HG03354 (cell line): ENCODE measurements around the gene ZNF79.

Experiments used
- ATAC-seq: cut with Tn5 transposase; IDR thresholded peaks from one replicate; pipeline ENCODE4 v1.9.1; 2021; ENCODE audit warnings: mild to moderate bottlenecking; ENCODE audit not compliant: unreplicated experiment, poor library complexity, severe bottlenecking

The ZNF79 gene

GRCh38 chr9:127397646-127398274, 26.4 kb upstream of the ZNF79 start:
- no peak for ATAC-seq

DNA sequence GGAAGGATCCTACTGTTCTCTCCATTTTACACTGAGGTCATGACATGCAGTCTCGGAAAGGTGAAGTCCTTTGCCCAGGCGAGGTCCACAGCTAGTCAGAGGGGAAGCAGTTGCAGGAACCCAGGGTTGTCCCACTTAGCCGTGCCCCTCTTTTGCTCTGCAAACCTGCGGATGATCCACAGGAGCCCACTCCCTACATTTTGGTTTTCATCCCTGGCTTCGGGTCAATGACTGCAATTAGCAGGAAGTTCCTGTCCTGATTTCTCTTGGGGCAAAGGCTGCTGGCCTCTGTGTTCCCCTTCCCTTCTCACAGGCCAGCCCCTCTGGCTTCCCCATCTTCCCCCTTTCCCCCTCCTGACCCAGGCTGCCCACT, 25.9 kb upstream of the ZNF79 start:
- no peak for ATAC-seq

DNA sequence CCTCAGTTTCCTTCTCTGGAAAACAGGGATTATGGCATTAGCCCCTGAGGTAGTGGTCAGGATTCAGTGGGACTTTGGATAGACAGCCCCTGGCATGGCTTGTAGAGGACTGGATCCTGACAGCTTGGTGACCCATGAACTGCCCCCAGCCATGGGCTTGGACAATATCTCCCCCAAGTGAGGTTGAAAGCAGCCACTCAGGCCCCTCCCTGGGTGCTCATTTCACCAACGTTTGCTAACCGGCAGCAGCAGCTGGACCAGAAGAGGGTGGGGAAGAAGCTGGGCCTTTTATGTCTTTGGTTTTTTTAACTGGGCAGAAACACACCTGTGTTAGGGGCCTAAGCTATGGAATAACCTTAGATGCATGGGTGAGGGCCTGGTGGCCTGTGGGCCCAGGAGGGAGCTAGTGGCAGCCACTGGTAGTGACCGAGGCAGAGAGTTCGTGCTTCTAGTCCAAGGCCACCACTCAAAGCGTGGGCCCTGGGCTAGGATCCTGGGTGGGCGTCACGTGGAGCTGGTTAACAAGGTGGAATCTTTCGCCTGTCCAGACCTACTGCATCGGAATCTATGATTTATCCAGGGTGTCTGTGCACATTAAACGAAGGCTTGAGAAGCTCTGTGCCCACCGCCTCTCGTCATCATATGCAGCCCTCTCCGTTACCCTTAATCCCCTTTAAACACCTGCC, 25.3 kb upstream of the ZNF79 start:
- ATAC-seq = no peak

GRCh38 chr9:127399736-127400269, 24.4 kb upstream of the ZNF79 start:
- no peak for ATAC-seq

DNA sequence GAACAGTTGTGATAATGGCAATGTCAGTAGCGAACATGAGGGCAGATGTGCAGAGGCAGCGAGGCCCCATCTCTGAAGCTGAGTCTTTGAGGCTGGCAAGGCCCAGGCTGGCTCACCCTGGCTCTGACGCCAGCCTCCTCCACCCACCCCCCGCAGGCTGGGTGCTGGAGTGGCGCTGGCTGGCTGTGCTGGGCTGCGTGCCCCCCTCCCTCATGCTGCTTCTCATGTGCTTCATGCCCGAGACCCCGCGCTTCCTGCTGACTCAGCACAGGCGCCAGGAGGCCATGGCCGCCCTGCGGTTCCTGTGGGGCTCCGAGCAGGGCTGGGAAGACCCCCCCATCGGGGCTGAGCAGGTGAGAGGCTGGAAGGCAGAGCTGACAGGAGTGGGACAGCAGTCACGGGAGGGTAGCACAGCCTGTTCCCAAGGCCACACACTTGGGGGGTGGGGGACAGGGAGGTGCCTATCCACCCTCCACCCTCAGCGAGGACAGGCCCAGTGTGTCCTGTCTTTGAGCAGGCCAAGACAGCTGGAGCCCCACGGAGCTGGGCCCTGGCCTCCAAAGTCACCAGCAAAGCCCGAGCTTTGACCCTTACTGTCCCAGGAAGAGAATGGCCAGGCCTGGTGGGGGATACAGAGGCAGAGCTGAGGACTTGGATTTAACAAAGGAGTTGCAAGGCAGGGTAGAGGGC, 21.6 kb upstream of the ZNF79 start:
- no peak for ATAC-seq

DNA sequence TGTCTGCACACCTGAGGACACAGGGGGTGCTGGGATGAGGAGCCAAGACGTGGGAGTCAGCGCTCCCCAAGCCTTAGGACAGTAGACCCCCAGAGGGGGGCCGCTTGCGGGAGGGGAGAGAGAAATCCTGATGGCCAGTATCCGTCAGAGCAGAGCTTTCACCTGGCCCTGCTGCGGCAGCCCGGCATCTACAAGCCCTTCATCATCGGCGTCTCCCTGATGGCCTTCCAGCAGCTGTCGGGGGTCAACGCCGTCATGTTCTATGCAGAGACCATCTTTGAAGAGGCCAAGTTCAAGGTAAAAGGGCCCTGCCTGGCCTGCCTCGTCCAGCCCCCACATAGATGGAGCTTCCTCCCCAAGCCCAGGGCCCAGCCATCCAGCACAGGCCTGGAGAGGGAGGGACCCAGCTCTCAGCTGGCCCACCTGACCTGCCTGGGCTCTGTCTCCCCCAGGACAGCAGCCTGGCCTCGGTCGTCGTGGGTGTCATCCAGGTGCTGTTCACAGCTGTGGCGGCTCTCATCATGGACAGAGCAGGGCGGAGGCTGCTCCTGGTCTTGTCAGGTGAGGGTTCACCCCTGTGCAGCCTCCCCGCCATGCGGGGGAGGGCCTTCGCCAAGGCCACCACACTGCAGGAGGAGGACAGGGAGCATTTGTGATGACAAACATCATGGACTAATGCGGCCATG, 20.5 kb upstream of the ZNF79 start:
- ATAC-seq = no peak

- no peak for ATAC-seq
These were observed 19.6 kb upstream of the ZNF79 start for GRCh38 chr9:127404631-127405030.

DNA sequence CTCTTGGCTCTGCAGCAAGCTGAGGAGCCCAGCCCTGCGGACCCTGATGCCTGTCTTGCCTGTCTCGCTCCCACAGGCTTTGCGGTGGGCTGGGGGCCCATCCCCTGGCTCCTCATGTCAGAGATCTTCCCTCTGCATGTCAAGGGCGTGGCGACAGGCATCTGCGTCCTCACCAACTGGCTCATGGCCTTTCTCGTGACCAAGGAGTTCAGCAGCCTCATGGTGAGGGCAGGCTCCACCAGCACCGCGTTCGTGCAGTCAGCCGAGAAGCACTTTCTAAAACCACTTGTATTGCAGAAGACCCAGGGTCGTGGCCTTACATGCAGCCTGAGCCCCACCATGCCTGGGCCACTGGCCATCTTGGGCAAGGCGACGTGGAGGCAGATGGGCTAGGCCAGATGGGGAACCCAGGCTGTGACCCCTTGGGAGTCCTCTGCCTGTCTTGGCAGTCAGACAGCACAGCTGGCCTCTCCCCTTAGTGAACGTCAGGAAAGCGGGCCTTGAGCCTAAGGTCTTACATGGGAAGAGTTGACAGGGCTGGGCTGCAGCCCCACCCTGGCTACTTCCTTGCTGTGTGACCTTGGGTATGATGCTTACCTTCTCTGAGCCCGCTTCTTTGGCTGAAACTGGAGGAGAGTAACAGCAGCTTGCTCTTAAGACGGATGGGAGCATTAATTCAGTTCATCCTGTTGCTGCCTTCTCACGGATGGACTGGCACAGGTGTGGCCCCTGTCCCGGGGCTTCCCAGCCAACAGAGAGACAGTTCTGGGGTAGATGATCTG, 18.6 kb upstream of the ZNF79 start:
- ATAC-seq = no peak

DNA sequence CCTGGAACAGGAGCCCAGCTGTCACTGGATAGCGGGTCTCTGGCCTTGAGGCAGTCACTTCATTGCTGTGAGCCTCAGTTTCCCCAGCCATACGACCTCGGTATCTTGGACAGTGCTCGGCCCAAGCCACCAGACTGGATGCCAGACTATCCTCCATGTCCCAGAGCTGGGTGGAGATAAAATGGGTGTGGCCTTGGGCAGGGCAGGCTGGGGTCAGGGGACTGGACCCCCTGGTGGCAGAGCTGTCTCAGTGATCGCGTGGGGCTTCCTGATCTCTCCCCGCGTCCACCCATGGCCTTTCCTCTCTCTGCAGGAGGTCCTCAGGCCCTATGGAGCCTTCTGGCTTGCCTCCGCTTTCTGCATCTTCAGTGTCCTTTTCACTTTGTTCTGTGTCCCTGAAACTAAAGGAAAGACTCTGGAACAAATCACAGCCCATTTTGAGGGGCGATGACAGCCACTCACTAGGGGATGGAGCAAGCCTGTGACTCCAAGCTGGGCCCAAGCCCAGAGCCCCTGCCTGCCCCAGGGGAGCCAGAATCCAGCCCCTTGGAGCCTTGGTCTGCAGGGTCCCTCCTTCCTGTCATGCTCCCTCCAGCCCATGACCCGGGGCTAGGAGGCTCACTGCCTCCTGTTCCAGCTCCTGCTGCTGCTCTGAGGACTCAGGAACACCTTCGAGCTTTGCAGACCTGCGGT, 17.2 kb upstream of the ZNF79 start:
- no peak for ATAC-seq

DNA sequence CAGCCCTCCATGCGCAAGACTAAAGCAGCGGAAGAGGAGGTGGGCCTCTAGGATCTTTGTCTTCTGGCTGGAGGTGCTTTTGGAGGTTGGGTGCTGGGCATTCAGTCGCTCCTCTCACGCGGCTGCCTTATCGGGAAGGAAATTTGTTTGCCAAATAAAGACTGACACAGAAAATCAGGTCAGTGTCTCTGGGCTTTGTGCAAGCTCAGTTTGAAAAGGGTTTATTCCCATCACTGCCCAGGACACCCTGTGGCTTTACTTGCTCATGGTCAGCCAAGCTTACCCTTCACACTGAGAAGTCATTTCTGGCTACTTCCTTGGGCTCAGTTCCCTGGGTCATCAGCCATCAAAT, 16.7 kb upstream of the ZNF79 start:
- no peak for ATAC-seq

- ATAC-seq = no peak
These were observed 13.1 kb upstream of the ZNF79 start for GRCh38 chr9:127411122-127411521.

- ATAC-seq = no peak
These were observed 9.0 kb upstream of the ZNF79 start for GRCh38 chr9:127415141-127415540.

GRCh38 chr9:127415657-127416056, 8.5 kb upstream of the ZNF79 start:
- ATAC-seq = no peak

GRCh38 chr9:127417131-127418036, 6.8 kb upstream of the ZNF79 start:
- no peak for ATAC-seq

GRCh38 chr9:127418037-127418471, 6.1 kb upstream of the ZNF79 start:
- no peak for ATAC-seq

GRCh38 chr9:127419348-127419747, 4.8 kb upstream of the ZNF79 start:
- no peak for ATAC-seq

DNA sequence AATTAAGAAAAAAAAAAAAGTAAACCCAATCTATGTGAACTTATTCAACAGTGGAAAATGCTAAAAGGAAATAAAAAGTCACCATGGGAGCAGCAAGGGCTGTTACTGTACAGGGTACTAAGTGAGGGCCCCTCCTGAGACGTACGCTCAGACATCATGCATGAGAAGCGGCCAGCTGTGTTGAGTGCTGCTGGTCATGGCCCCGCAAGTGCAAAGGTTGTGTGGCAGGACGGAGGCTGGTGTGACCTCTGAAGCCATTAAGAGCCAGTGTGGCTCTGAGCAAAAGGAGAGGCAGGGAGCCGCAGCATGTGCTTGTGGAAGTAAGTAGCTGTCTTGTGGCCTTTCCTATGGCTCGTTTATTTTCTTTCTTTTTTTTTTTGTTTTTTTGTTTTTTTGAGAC, 3.1 kb upstream of the ZNF79 start:
- ATAC-seq = no peak

DNA sequence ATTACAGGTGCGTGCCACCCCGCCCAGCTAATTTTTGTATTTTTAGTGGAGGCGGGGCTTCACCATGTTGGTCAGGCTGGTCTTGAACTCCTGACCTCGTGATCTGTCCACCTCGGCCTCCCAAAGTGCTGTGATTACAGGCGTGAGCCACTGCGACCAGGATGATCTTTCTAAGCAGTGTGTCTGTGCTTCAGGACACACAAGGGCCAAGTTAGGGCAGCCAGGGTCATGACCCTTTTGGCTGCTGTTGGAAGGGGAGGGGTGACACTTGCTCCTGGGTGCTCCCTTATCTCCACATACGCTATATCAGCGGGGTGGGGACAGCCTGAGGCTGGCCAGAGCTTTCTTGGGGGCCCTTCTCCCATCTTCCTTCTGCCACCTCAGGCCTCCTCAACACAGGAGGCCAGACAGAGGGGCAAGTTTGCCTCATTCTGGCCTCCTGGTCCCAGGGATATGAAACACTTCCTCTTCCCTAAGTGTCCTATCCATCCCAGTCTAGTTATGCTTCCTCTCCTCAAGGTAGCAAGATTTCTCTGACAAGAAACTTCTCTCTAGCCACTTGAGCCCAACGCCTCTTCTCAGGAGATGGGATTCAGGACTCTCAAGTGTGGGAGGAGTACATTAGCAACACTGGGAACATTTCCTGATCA, 1.9 kb upstream of the ZNF79 start:
- ATAC-seq = no peak
